Large intestine (tissue), 12 donors: Measurements from ENCODE around the gene QSOX2. TPM values are rescaled to one million over a fixed set of nuclear protein-coding genes. Genes with fewer than 3 reads are reported as not detected.
A peak's percentile ranks its signal among the peaks of the same experiment; 100 is the strongest.

ENCODE experiments used
- DNase-seq, 2 donors: peaks; one replicate each; pipeline versions ENCODE4 v3.0.0 to v3.0.0-alpha.2; 2013
- H3K27ac ChIP-seq: one replicate; pipeline ENCODE4 v1.5.1; 2013; ENCODE audit warnings: low read length
- H3K27me3 ChIP-seq: 2 replicates; pipeline ENCODE4 v1.6.1; 2013; ENCODE audit warnings: low read length; ENCODE audit not compliant: control insufficient read depth, insufficient read depth
- H3K36me3 ChIP-seq: 2 replicates; pipeline ENCODE4 v1.6.1; 2013; ENCODE audit warnings: low read length; ENCODE audit not compliant: control insufficient read depth, insufficient read depth
- H3K4me1 ChIP-seq: one replicate; pipeline ENCODE4 v1.6.1; 2013; ENCODE audit warnings: low read length; ENCODE audit not compliant: control insufficient read depth, insufficient read depth
- H3K4me3 ChIP-seq: one replicate; pipeline ENCODE4 v1.5.1; 2013; ENCODE audit warnings: low read length
- H3K9me3 ChIP-seq: one replicate; pipeline ENCODE4 v1.6.1; 2013; ENCODE audit warnings: mild to moderate bottlenecking, low read depth, low read length, moderate library complexity; ENCODE audit not compliant: control insufficient read depth
- WGBS: methylation state at CpG from one replicate; pipeline ENCODE4 v1.1.5; 2013; ENCODE audit warnings: low lambda C conversion rate; ENCODE audit not compliant: insufficient coverage; 5-methylcytosine and 5-hydroxymethylcytosine counted together
- long read RNA-seq, 11 donors: transcript quantifications; one replicate each; lab custom pipeline, GENCODE V29; 2026
- polyA plus RNA-seq: library from polyadenylated mRNA; unstranded; fragments of 120-200 nt; gene quantifications from one replicate; pipeline ENCODE4 v1.2.1, GENCODE V29; 2013

QSOX2 gene
- 11.9 TPM for polyA plus RNA-seq
- long read RNA-seq, donor 1, result 0 reads
- long read RNA-seq, donor 2, result 0 reads
- long read RNA-seq, donor 3, result 0 reads
- long read RNA-seq, donor 4, result 0 reads
- long read RNA-seq, donor 5, full-length matches to known transcripts, result 1 of 1 reads
- long read RNA-seq, donor 5, partial matches to known transcripts, result 0 of 1 reads
- long read RNA-seq, donor 5, other reads (novel, unspliced or antisense), result 0 of 1 reads
- long read RNA-seq, donor 6, full-length matches to known transcripts, result 1 of 1 reads
- long read RNA-seq, donor 6, partial matches to known transcripts, result 0 of 1 reads
- long read RNA-seq, donor 6, other reads (novel, unspliced or antisense), result 0 of 1 reads
- long read RNA-seq, donor 7, result 0 reads
- long read RNA-seq, donor 8, result 0 reads
- long read RNA-seq, donor 9, result 0 reads
- long read RNA-seq, donor 10, result 0 reads
- long read RNA-seq, donor 11, result 0 reads

GRCh38 chr9:136245219-136246150 lies at the start of gene QSOX2:
QSOX2 (minus strand) TSS chr9:136245812; CDS start chr9:136245803, 9 bp downstream.
- no CpG with 5 or more reads among the region's 112 CpGs for WGBS
- Histone ChIP-seq H3K4me1 (peaks cover 7% of the 10 kb centered on the region), H3K27ac (no peak within 1 kb of the TSS)

GRCh38 chr9:136295055-136295454 lies 49.4 kb upstream of the QSOX2 start:
- Histone ChIP-seq H3K4me1 (peaks cover 10% of the 10 kb centered on the region), H3K36me3 (no peaks in the 10 kb centered on the region), H3K27ac (no peak overlapping the region), H3K27me3 (no peaks in the 10 kb centered on the region), H3K4me3 (no peak overlapping the region), H3K9me3 (peaks cover 5% of the 10 kb centered on the region)
- WGBS, result 75% methylated on average over 1 of the region's 16 CpGs
- DNase-seq, result no peak

More at GRCh38 chr9:136245219-136246150, at the start of gene QSOX2:
- Histone ChIP-seq H3K9me3 (no peaks in the 10 kb centered on the region), H3K36me3 (no peaks in the 10 kb centered on the region), H3K27me3 (peaks cover 34% of the 10 kb centered on the region), H3K4me3 (peak within 1 kb of the TSS; percentile 57)
- DNase-seq, result peak; percentile 72 to 77

GRCh38 chr9:136294437-136294836 lies 48.8 kb upstream of the QSOX2 start:
- Histone ChIP-seq H3K27me3 (no peaks in the 10 kb centered on the region), H3K27ac (no peak overlapping the region), H3K4me3 (no peak overlapping the region), H3K9me3 (peaks cover 5% of the 10 kb centered on the region), H3K36me3 (no peaks in the 10 kb centered on the region), H3K4me1 (peaks cover 10% of the 10 kb centered on the region)
- DNase-seq, result no peak
- WGBS, result no CpG with 5 or more reads among the region's 5 CpGs

GRCh38 chr9:136293476-136294077 lies 48.0 kb upstream of the QSOX2 start:
- Histone ChIP-seq H3K4me3 (no peak overlapping the region), H3K4me1 (peaks cover 10% of the 10 kb centered on the region), H3K27ac (no peak overlapping the region), H3K27me3 (no peaks in the 10 kb centered on the region), H3K9me3 (peaks cover 5% of the 10 kb centered on the region), H3K36me3 (no peaks in the 10 kb centered on the region)
- 88% methylated on average over 5 of the region's 14 CpGs for WGBS
- no peak for DNase-seq

- Histone ChIP-seq H3K27me3 (no peaks in the 10 kb centered on the region), H3K9me3 (peaks cover 5% of the 10 kb centered on the region), H3K27ac (no peak overlapping the region), H3K4me1 (peaks cover 10% of the 10 kb centered on the region), H3K36me3 (no peaks in the 10 kb centered on the region), H3K4me3 (no peak overlapping the region)
- no peak for DNase-seq
- WGBS, result no CpG with 5 or more reads among the region's 34 CpGs
Observed at GRCh38 chr9:136292591-136293448, 47.2 kb upstream of the QSOX2 start.

GRCh38 chr9:136292026-136292538 lies 46.5 kb upstream of the QSOX2 start:
- no peaks in the 10 kb centered on the region for H3K36me3 ChIP-seq
- H3K4me3 ChIP-seq, result no peak overlapping the region
- H3K27ac ChIP-seq, result no peak overlapping the region
- peaks cover 7% of the 10 kb centered on the region for H3K4me1 ChIP-seq
- WGBS, result no CpG with 5 or more reads among the region's 19 CpGs
- DNase-seq, result no peak
- H3K9me3 ChIP-seq, result peaks cover 5% of the 10 kb centered on the region
- H3K27me3 ChIP-seq, result no peaks in the 10 kb centered on the region

- H3K4me1 ChIP-seq, result peaks cover 2% of the 10 kb centered on the region
- peaks cover 5% of the 10 kb centered on the region for H3K9me3 ChIP-seq
- no peak overlapping the region for H3K27ac ChIP-seq
- H3K36me3 ChIP-seq, result no peaks in the 10 kb centered on the region
- DNase-seq, result no peak
- H3K4me3 ChIP-seq, result no peak overlapping the region
- peaks cover 2% of the 10 kb centered on the region for H3K27me3 ChIP-seq
- no CpG with 5 or more reads among the region's 22 CpGs for WGBS
Observed at GRCh38 chr9:136291306-136292025, 45.9 kb upstream of the QSOX2 start.

- DNase-seq, result no peak
- Histone ChIP-seq H3K4me3 (no peak overlapping the region), H3K4me1 (no peaks in the 10 kb centered on the region), H3K27ac (no peak overlapping the region), H3K36me3 (no peaks in the 10 kb centered on the region), H3K9me3 (peaks cover 5% of the 10 kb centered on the region), H3K27me3 (peaks cover 5% of the 10 kb centered on the region)
- WGBS, result no CpG with 5 or more reads among the region's 31 CpGs
Observed at GRCh38 chr9:136290508-136291000, 44.9 kb upstream of the QSOX2 start.
